Gastroesophageal sphincter (tissue), 4 donors: ENCODE data around the gene PLGRKT. TPM values are rescaled to one million over a fixed set of nuclear protein-coding genes. Genes with fewer than 3 reads are reported as not detected.

Experiments
- ATAC-seq: fragments of 150-250 bp; one replicate; pipeline ENCODE4 v1.9.1; 2016; ENCODE audit warnings: mild to moderate bottlenecking, moderate library complexity
- H3K27ac ChIP-seq, 4 donors: fragments of 200-600 bp; sonication (generic) in 3 of 4; 1 replicate in 3 of 4; 2 replicates in 1 of 4; pipeline ENCODE4 v1.5.1; 2016 to 2019
- H3K27me3 ChIP-seq: fragments of 200-600 bp; sonication (generic); one replicate; pipeline ENCODE4 v1.5.1; 2019
- H3K36me3 ChIP-seq, 2 donors: fragments of 200-600 bp; sonication (generic); one replicate each; pipeline ENCODE4 v1.5.1; 2019; ENCODE audit warnings: control low read depth in 1 of 2
- H3K4me1 ChIP-seq, 3 donors: fragments of 200-600 bp; sonication (generic); 1 replicate in 2 of 3; 2 replicates in 1 of 3; pipeline ENCODE4 v1.5.1; 2016 to 2019; ENCODE audit warnings: control low read depth in 2 of 3
- H3K4me3 ChIP-seq, 2 donors: fragments of 200-600 bp; sonication (generic); one replicate each; pipeline ENCODE4 v1.5.1; 2019; ENCODE audit warnings: mild to moderate bottlenecking in 1 of 2, moderate library complexity in 1 of 2
- H3K9me3 ChIP-seq, 3 donors: fragments of 200-600 bp; sonication (generic); one replicate each; pipeline ENCODE4 v1.5.1; 2017 to 2019; ENCODE audit warnings: control low read depth in 2 of 3
- CTCF ChIP-seq, 4 experiments: fragments of 200-600 bp in 2 of 4; fragments of 450-650 bp in 2 of 4; sonication (generic) in 1 of 4; IDR thresholded peaks; one replicate each; pipeline ENCODE4 v1.5.1; 2017 to 2019; ENCODE audit warnings: antibody characterized with exemption in 4 of 4, mild to moderate bottlenecking in 2 of 4, moderate library complexity in 2 of 4
- EP300 ChIP-seq: sonication (generic); formaldehyde crosslinking; IDR thresholded peaks from one replicate; pipeline ENCODE4 v1.6.1; 2017; ENCODE audit warnings: antibody characterized with exemption, mild to moderate bottlenecking
- POLR2A ChIP-seq, 2 donors: fragments of 450-650 bp; IDR thresholded peaks; one replicate each; pipeline ENCODE4 v1.6.1; 2017; ENCODE audit warnings: antibody characterized with exemption in 2 of 2, mild to moderate bottlenecking in 2 of 2, moderate library complexity in 1 of 2
- POLR2AphosphoS5 ChIP-seq: sonication (generic); formaldehyde crosslinking; IDR thresholded peaks from one replicate; pipeline ENCODE4 v1.6.1; 2017; ENCODE audit warnings: antibody characterized with exemption
- WGBS, 2 donors: methylation state at CpG; one replicate each; pipeline ENCODE4 v1.1.5; 2018; ENCODE audit warnings: low coverage in 1 of 2; 5-methylcytosine and 5-hydroxymethylcytosine counted together
- total RNA-seq, 4 donors: library from RNA; depleted of rRNA; stranded (reverse); fragments of >200 nt; gene quantifications; one replicate each; pipeline ENCODE4 v1.1.0, GENCODE V29; 2016

PLGRKT gene
- total RNA-seq, 4 donors from 2014 or later: 8.8 to 22.6 (median 13.3) TPM

DNA sequence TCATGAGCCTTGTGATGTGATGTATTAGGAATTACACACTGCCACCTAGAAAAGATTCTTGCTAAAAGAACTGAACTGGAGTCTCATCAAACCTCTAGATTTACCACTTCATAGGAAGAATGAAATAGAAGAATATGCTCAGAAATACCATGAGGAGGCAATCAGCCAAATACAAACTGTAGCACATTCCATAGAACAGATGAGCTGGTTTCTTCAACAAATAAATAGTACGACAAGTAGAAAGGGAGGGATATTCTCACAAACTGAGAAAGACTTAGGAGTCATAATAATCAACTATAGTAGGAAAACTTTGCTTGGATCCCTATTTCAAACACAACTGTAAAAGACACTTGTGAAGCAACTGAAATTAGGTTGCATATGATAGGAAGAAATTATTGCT lies 15.4 kb downstream of the PLGRKT start:
- Histone ChIP-seq H3K36me3 (peaks cover 0 to 22% of the 10 kb centered on the region in 2 donors), H3K4me1 (no peaks in the 10 kb centered on the region), H3K9me3 (no peaks in the 10 kb centered on the region), H3K27ac (no peak overlapping the region), H3K4me3 (no peak overlapping the region), H3K27me3 (no peaks in the 10 kb centered on the region)
- no peak for ATAC-seq
- WGBS, 2 donors: 92% methylated on average over 1 of the region's 1 CpG; no CpG with 5 or more reads in 1 of the 2 donors
- TF ChIP-seq CTCF (IDR thresholded peaks at IDR 0.05) (no peak), EP300 (no peak), POLR2A (IDR thresholded peaks at IDR 0.05) (no peak), POLR2AphosphoS5 (no peak)

GRCh38 chr9:5421163-5421562 lies 16.6 kb downstream of the PLGRKT start:
- no peaks in the 10 kb centered on the region for H3K4me1 ChIP-seq
- 94 to 96% methylated on average over 2 of the region's 2 CpGs for WGBS, 2 donors
- TF ChIP-seq EP300 (no peak), CTCF (IDR thresholded peaks at IDR 0.05) (no peak), POLR2A (IDR thresholded peaks at IDR 0.05) (no peak), POLR2AphosphoS5 (no peak)
- no peaks in the 10 kb centered on the region for H3K9me3 ChIP-seq
- no peaks in the 10 kb centered on the region for H3K27me3 ChIP-seq
- H3K27ac ChIP-seq: no peak overlapping the region
- H3K4me3 ChIP-seq: no peak overlapping the region
- ATAC-seq: no peak
- peaks cover 0 to 15% of the 10 kb centered on the region in 2 donors for H3K36me3 ChIP-seq

DNA sequence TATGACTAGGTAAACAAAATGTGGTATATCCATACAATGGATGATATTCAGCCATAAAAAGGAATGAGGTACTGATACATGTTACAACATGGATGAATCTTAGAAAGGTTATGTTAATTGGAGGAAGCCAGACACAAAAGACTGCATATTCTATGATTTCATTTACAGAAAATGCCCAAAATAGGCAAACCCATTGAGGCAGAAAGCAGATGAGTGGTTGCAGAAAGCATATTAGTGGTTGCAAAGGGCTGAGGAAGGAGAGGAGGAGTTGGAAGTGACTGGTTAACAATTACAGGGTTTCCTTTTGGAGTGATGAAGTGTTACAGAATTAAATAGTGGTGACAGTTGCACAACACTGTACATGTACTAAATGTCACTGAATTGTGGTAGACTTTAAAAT lies 17.7 kb downstream of the PLGRKT start:
- H3K4me1 ChIP-seq: no peaks in the 10 kb centered on the region
- no peaks in the 10 kb centered on the region for H3K27me3 ChIP-seq
- no peak overlapping the region for H3K4me3 ChIP-seq
- no peak overlapping the region for H3K27ac ChIP-seq
- peaks cover 0 to 15% of the 10 kb centered on the region in 2 donors for H3K36me3 ChIP-seq
- no peak for ATAC-seq
- TF ChIP-seq CTCF (IDR thresholded peaks at IDR 0.05) (no peak), EP300 (no peak), POLR2AphosphoS5 (no peak), POLR2A (IDR thresholded peaks at IDR 0.05) (no peak)
- H3K9me3 ChIP-seq: no peaks in the 10 kb centered on the region

DNA sequence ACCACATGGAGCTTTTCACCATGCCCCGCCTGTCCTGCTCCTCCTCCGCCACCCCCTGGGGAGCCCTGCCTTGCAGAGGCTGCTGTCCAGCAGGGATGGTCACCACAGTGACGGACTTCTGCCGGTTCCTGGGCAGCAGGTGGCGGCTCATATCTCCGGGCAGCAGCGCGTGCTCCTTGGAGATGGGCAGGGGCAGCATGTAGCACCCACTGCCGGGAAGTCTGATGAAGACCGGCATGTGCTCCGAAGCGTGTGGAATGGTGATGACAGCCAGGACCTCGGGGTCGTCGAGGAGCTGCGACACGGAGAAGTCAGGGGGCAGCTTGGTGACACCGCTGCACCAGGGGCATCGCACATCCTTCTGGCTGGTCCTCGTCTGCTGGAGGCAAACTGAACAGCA lies 19.2 kb downstream of the PLGRKT start:
- H3K4me1 ChIP-seq: no peaks in the 10 kb centered on the region
- peaks cover 0 to 15% of the 10 kb centered on the region in 2 donors for H3K36me3 ChIP-seq
- WGBS, 2 donors: no CpG with 5 or more reads among the region's 20 CpGs
- no peaks in the 10 kb centered on the region for H3K27me3 ChIP-seq
- ATAC-seq: no peak
- no peak overlapping the region for H3K4me3 ChIP-seq
- no peak overlapping the region for H3K27ac ChIP-seq
- no peak for TF ChIP-seq EP300
- TF ChIP-seq POLR2A (IDR thresholded peaks at IDR 0.05): no peak
- no peak for TF ChIP-seq CTCF (IDR thresholded peaks at IDR 0.05)
- no peak for TF ChIP-seq POLR2AphosphoS5
- no peaks in the 10 kb centered on the region for H3K9me3 ChIP-seq

- peaks cover 0 to 15% of the 10 kb centered on the region in 2 donors for H3K36me3 ChIP-seq
- H3K4me1 ChIP-seq: no peaks in the 10 kb centered on the region
- no peaks in the 10 kb centered on the region for H3K9me3 ChIP-seq
- no peak for ATAC-seq
- H3K4me3 ChIP-seq: no peak overlapping the region
- no peaks in the 10 kb centered on the region for H3K27me3 ChIP-seq
- H3K27ac ChIP-seq: no peak overlapping the region
- WGBS, 2 donors: 68 to 72% methylated on average over 3 of the region's 3 CpGs
- TF ChIP-seq POLR2AphosphoS5 (no peak), CTCF (IDR thresholded peaks at IDR 0.05) (no peak), POLR2A (IDR thresholded peaks at IDR 0.05) (no peak), EP300 (no peak)
Measured at GRCh38 chr9:5416953-5417352, 20.8 kb downstream of the PLGRKT start.
